Measurements from ENCODE around the gene ARVCF. TPM values are rescaled to one million over a fixed set of nuclear protein-coding genes. Genes with fewer than 3 reads are reported as not detected.

Gene ARVCF
- total RNA-seq, 1 donor from 2014 or later, result 46.8 TPM

GRCh38 chr22:19981961-19982920 is 34.4 kb downstream of the ARVCF start:
- no peak for DNase-seq (ENCODE audit: low spot score)
- intact Hi-C loops (cut with DNase I), result no loop called here

- intact Hi-C loops (cut with DNase I), result no loop called here
- DNase-seq (ENCODE audit: low spot score), result no peak
These were observed 35.3 kb downstream of the ARVCF start for GRCh38 chr22:19981171-19981960.

GRCh38 chr22:19980766-19981165 is 35.9 kb downstream of the ARVCF start:
- no peak for DNase-seq (ENCODE audit: low spot score)
- intact Hi-C loops (cut with DNase I), result no loop called here

GRCh38 chr22:19979712-19980493 is 36.7 kb downstream of the ARVCF start:
- intact Hi-C loops (cut with DNase I), result no loop called here
- DNase-seq (ENCODE audit: low spot score), result no peak

- intact Hi-C loops (cut with DNase I), result no loop called here
- DNase-seq (ENCODE audit: low spot score), result no peak
These were observed 37.9 kb downstream of the ARVCF start for GRCh38 chr22:19978748-19979147.

- intact Hi-C loops (cut with DNase I), result no loop called here
- DNase-seq (ENCODE audit: low spot score), result no peak
These were observed 39.1 kb downstream of the ARVCF start for GRCh38 chr22:19977296-19978243.

GRCh38 chr22:19976671-19977070 is 40.0 kb downstream of the ARVCF start:
- intact Hi-C loops (cut with DNase I), result no loop called here
- no peak for DNase-seq (ENCODE audit: low spot score)

GRCh38 chr22:19975707-19976035 is 41.0 kb downstream of the ARVCF start:
- intact Hi-C loops (cut with DNase I), result no loop called here

GRCh38 chr22:19974935-19975706 is 41.5 kb downstream of the ARVCF start:
- DNase-seq (ENCODE audit: low spot score), result no peak
- intact Hi-C loops (cut with DNase I), result no loop called here

More at GRCh38 chr22:19975707-19976035, 41.0 kb downstream of the ARVCF start:
- no peak for DNase-seq (ENCODE audit: low spot score)

GRCh38 chr22:19974268-19974861 is 42.3 kb downstream of the ARVCF start:
- no peak for DNase-seq (ENCODE audit: low spot score)
- intact Hi-C loops (cut with DNase I), result no loop called here

GRCh38 chr22:19973551-19974267 is 42.9 kb downstream of the ARVCF start:
- intact Hi-C loops (cut with DNase I), result no loop called here
- DNase-seq (ENCODE audit: low spot score), result no peak

- intact Hi-C loops (cut with DNase I), result no loop called here
- no peak for DNase-seq (ENCODE audit: low spot score)
These were observed 43.7 kb downstream of the ARVCF start for GRCh38 chr22:19972652-19973550.

GRCh38 chr22:19972251-19972650 is 44.4 kb downstream of the ARVCF start:
- DNase-seq (ENCODE audit: low spot score), result no peak
- intact Hi-C loops (cut with DNase I), result no loop called here

- intact Hi-C loops (cut with DNase I), result no loop called here
- DNase-seq (ENCODE audit: low spot score), result no peak
These were observed 45.1 kb downstream of the ARVCF start for GRCh38 chr22:19971276-19972124.
